ENCODE data around the gene TLR4. TPM values are rescaled to one million over a fixed set of nuclear protein-coding genes. Genes with fewer than 3 reads are reported as not detected.

TLR4 gene
- polyA plus RNA-seq, 1 experiment: 5.4 TPM

DNA sequence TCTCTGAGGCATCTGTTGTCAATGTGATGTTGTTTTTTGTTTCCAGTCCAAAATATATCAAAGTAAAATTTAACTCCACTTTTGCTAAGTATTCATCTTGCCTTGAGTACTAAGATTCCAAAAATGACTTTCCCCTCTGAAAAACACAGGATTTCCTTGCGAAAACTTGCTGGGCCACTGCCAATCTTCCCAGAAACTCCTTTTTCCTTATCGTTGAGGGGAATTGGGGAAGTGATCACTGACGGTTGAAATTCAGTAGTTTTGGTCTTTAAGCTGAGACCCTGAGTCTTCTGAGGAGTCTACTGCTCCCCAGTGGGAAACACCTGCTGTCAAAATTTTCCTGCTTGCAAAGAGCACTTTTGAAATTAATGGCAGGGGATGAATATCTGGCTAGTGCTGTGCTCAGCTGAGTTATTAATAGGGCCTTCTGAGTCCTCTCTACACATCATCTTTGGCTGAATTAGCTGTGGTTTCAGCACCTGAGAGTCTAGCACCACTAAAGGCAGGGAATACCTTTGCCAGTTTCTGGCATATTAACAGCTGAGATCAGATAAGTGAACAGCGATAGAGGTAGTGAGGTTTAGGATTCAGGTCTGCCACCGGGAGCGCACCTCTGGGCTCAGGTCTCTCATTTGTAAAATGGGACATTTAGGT is 18.0 kb downstream of the TLR4 start:
- ChIA-PET CTCF (no interaction called here), POLR2A (no interaction called here)
- Histone ChIP-seq H3K36me3 (ENCODE audit: control insufficient read depth, insufficient read depth, low read length) (no peaks in the 10 kb centered on the region), H3K27me3 (ENCODE audit: control insufficient read depth, insufficient read depth, low read length) (no peaks in the 10 kb centered on the region), H3K4me3 (ENCODE audit: low read depth, low read length) (no peak overlapping the region)
- no peak for DNase-seq (ENCODE audit: low read depth)
- TF ChIP-seq, protein P1, sequence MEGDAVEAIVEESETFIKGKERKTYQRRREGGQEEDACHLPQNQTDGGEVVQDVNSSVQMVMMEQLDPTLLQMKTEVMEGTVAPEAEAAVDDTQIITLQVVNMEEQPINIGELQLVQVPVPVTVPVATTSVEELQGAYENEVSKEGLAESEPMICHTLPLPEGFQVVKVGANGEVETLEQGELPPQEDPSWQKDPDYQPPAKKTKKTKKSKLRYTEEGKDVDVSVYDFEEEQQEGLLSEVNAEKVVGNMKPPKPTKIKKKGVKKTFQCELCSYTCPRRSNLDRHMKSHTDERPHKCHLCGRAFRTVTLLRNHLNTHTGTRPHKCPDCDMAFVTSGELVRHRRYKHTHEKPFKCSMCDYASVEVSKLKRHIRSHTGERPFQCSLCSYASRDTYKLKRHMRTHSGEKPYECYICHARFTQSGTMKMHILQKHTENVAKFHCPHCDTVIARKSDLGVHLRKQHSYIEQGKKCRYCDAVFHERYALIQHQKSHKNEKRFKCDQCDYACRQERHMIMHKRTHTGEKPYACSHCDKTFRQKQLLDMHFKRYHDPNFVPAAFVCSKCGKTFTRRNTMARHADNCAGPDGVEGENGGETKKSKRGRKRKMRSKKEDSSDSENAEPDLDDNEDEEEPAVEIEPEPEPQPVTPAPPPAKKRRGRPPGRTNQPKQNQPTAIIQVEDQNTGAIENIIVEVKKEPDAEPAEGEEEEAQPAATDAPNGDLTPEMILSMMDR (IDR thresholded peaks at IDR 0.05; ENCODE audit: insufficient read depth, low read depth, low read length): no peak

DNA sequence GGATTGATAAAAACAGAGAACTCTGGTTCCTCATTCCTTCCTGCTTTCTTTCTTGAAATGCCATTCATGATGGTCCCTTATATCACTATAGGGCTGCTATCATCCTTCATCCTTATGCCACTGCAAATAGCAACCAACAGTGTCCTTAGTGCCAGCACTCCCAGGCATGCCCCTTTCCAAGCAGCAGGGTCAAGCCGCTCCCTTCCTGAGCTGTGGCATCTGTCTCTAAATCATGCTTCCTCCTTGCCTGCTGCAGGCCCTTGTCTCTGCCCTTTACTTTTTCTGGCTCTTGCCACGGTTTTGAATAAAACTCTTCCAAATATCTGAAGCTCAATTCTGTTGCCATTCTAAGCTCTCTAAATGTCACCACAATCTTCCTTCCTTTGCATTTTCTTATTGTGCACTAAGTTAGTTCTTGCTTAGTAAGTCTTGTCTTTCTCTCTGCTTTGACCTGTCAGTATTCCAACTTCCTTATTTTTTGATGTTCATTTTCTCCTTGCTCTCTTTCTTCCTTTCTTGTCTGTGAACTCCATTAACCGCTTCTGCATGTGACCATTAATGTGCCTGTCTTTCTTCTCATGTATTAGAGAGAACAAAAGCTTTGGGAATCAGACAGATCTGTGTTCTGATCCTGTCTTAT is 19.9 kb downstream of the TLR4 start:
- no peaks in the 10 kb centered on the region for H3K36me3 ChIP-seq (ENCODE audit: control insufficient read depth, insufficient read depth, low read length)
- TF ChIP-seq, protein P1 (IDR thresholded peaks at IDR 0.05; ENCODE audit: insufficient read depth, low read depth, low read length): no peak
- H3K27me3 ChIP-seq (ENCODE audit: control insufficient read depth, insufficient read depth, low read length): no peaks in the 10 kb centered on the region
- CTCF ChIA-PET: interaction anchor here (0.9 to 2.8 kb wide), 4 partner anchors 10 to 60 kb away, joined by 3 to 8 read pairs (median 5); no protein-coding TSS in a partner anchor
- DNase-seq (ENCODE audit: low read depth): no peak
- POLR2A ChIA-PET: no interaction called here
- H3K4me3 ChIP-seq (ENCODE audit: low read depth, low read length): no peak overlapping the region

DNA sequence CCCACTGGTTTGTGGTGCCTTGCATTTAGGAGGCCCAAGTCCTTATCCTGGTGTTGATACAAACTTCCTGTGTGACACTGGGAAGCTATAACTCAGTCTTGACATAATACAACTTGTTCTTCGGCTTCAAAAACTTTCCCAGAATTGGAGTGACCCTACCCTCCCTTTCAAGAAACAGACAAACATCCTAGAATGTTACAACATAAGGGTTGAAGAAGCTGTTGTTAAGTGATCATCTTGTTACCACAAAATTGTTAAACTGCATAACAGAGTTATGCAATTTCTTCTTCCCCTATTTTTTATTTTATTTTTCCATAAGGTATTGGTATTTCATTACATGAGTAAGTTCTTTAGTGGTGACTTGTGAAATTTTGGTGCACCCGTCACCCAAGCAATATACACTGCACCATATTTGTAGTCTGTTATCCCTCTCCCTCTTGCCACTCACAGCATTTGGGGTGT is 21.3 kb downstream of the TLR4 start:
- Histone ChIP-seq H3K27me3 (ENCODE audit: control insufficient read depth, insufficient read depth, low read length) (no peaks in the 10 kb centered on the region), H3K36me3 (ENCODE audit: control insufficient read depth, insufficient read depth, low read length) (no peaks in the 10 kb centered on the region), H3K4me3 (ENCODE audit: low read depth, low read length) (no peak overlapping the region)
- CTCF ChIA-PET: interaction anchor here (1.2 to 2.8 kb wide), 3 partner anchors 12 to 19 kb away, joined by 3 to 8 read pairs (median 6); no protein-coding TSS in a partner anchor
- DNase-seq (ENCODE audit: low read depth): no peak
- TF ChIP-seq, protein P1 (IDR thresholded peaks at IDR 0.05; ENCODE audit: insufficient read depth, low read depth, low read length): no peak
- POLR2A ChIA-PET: no interaction called here

DNA sequence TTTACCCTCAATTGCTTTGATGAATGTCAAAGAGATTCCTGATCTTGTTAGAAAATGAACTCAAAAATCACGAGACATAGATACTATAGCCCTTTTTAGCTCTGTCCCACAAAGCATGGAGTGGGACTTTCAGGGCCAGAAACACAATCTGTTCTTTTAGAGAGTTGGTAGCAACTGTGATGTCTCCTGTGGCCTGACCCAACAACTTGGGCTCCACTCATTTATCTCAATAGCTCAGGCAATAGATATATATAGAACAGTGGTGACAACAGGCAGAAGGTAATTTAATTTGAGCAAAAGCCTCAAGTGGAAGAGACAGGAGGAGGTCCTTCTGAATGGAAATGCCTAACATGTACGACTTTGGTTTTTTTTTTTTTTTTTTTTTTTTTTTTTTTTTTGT is 25.2 kb downstream of the TLR4 start:
- H3K36me3 ChIP-seq (ENCODE audit: control insufficient read depth, insufficient read depth, low read length): no peaks in the 10 kb centered on the region
- DNase-seq (ENCODE audit: low read depth): no peak
- POLR2A ChIA-PET: no interaction called here
- no peaks in the 10 kb centered on the region for H3K27me3 ChIP-seq (ENCODE audit: control insufficient read depth, insufficient read depth, low read length)
- TF ChIP-seq, protein P1 (IDR thresholded peaks at IDR 0.05; ENCODE audit: insufficient read depth, low read depth, low read length): no peak
- no peak overlapping the region for H3K4me3 ChIP-seq (ENCODE audit: low read depth, low read length)
- CTCF ChIA-PET: no interaction called here

DNA sequence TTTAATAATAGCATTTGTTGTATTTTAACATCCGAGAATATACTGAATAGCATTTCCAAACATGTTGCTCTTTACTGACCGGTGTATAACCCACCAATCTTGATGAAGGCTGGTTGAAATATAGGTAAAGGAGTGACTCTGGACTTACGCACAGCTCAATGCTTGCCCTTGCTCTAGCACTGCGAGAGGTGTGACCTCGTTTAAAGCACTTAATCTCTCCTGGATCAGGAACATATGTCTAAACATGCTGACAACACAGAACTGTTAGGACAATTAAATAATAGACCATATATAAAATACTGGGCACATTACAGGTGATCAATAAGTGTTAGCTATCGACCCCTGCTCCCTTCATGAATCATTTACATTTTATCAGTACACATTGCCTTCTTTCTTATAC is 28.3 kb downstream of the TLR4 start:
- Histone ChIP-seq H3K27me3 (ENCODE audit: control insufficient read depth, insufficient read depth, low read length) (no peaks in the 10 kb centered on the region), H3K4me3 (ENCODE audit: low read depth, low read length) (no peak overlapping the region), H3K36me3 (ENCODE audit: control insufficient read depth, insufficient read depth, low read length) (no peaks in the 10 kb centered on the region)
- no peak for DNase-seq (ENCODE audit: low read depth)
- ChIA-PET POLR2A (no interaction called here), CTCF (no interaction called here)
- TF ChIP-seq, protein P1 (IDR thresholded peaks at IDR 0.05; ENCODE audit: insufficient read depth, low read depth, low read length): no peak
